Activated T-helper 1 cell treated with Interleukin-2 at 50 U/mL for 16 hours (primary cell): ENCODE measurements around the gene ANKUB1.
A peak's percentile ranks its signal among the peaks of the same experiment; 100 is the strongest.
"Not testable (repeated sequence)": the region's sequence is repeated elsewhere in the genome, so short reads cannot be mapped to it uniquely, and the experiment has no call there.

Experiments used
- DNase-seq: peaks from one replicate; pipeline ENCODE4 v3.0.0-alpha.2; 2020; ENCODE audit warnings: low read depth

The ANKUB1 gene

DNA sequence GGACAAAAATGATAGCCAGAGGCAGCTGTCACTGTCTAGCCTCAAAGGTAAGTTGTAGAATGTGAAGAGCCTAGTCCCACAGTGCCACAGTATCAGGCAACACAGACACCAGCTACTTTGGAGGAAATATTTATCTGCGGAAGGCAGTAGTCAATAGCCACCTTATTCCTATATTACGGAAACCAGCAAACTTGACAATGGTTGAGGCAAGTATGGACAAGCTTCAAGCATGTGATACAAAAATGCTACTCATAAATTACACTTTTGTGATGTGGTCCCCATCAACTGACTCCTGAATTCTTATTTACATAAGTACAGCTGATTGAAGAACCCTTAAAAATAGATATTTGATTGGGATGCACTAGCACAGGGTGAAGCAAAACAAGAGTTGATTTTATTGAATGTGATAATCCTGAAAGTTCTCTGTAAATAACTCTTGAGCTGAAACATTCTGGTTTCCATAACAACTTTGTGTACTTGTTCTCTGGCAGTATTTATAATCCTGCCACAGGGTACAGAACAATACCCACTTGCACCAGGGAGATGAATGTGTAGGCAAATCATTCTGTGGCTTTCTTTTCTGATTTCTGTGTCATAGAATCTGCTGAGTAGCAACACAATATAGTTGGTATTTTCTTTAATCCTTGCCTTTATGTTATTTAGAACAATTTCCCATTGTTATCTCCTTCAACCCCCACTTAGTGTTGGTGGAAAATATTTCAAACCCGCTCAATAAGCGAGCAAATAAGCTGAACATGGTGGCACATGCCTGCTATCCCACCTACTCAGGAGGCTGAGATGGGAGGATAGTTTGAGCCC is at the start of gene ANKUB1:
ANKUB1 (minus strand) TSS at position 103 of the 819 bp plus-strand sequence. CDS start 188 bp downstream, outside the sequence.
- no peak for DNase-seq

DNA sequence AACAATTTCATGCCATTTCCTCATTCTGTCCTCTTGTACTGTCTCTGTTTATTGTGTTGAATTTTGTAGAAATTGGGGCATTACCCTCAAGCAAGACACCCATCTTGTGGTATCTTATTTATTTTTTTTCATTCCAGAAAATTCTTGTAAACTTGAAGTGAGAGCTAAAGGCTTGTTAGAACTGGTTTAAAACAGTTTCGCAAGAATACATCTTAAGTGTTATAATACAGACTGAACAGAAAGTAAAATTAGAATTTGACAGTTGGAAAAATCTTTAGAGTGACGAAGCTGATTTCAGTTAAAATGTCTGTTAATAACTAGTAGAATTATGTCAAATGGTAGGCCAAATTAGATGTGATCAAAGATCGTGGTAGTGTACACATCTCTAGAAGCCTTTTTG is 47.5 kb upstream of the ANKUB1 start:
- DNase-seq: no peak

GRCh38 chr3:149839469-149839868 is 47.1 kb upstream of the ANKUB1 start:
- DNase-seq: not testable (repeated sequence)

DNA sequence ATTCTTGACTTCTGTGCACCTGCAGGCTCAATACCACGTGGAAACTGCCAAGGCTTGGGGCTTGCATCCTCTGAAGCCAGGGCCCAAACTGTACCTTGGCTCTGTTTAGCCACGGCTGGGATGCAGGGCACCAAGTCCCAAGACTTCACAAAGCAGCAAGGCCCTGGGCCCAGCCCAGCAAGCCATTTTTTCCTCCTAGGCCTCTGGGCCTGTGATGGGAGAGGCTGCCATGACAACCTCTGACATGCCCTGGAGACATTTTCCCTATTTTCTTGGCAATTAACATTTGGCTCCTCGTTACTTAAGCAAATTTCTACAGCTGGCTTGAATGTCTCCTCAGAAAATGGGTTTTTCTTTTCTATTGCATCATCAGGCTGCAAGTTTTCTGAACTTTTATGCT is 46.1 kb upstream of the ANKUB1 start:
- not testable (repeated sequence) for DNase-seq

GRCh38 chr3:149833241-149833640 is 40.9 kb upstream of the ANKUB1 start:
- DNase-seq: no peak

DNA sequence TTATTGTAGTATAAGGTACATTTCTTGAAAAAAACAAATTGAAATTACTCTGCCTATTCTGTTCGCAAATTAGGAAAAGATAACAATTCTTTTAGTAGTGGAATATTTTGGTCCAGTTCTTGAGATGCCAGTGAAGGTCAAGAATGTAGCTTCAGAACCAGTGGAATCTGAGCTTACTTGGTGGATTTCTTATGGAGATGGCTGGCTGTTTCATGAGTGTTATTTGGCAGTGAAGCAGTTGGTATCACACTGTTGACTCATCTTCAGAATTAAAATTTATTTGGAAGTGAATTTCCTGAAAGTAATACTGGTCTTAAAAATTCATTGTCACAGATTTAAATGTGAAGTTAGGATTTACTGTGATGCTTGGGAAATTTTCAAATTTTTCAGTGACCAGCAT is 39.7 kb upstream of the ANKUB1 start:
- no peak for DNase-seq

DNA sequence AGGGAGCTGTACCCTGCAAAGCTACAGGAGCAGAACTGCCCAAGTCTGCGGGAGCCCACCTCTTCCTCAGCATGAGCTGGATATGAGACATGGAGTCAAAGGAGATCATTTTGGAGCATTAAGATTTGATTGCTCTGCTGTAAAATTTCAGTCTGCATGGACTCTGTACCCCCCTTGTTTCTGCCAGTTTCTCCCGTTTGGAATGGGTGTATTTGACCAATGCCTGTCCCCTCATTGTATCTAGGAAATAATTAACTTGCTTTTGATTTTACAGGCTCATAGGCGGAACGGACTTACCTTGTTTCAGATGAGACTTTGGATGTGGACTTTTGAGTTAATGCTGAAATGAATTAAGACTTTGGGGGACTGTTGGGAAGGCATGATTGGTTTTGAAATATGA is 39.0 kb upstream of the ANKUB1 start:
- DNase-seq: no peak

DNA sequence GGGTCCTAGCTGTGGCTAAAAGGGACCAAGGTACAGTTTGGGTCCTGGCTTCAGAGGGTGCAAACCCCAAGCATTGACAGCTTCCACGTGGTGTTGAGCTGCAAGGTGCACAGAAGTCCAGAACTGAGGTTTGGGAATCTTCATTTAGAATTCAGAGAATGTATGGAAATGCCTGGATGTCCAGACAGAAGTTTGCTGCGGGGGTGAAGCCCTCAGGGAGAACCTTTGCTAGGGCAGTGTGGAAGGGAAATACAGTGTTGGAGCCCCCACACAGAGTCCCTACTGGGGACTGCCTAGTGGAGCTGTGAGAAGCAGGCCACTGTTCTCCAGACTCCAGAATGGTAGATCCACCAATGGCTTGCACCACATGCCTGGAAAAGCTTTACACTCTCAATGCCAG is 38.5 kb upstream of the ANKUB1 start:
- DNase-seq: no peak

DNA sequence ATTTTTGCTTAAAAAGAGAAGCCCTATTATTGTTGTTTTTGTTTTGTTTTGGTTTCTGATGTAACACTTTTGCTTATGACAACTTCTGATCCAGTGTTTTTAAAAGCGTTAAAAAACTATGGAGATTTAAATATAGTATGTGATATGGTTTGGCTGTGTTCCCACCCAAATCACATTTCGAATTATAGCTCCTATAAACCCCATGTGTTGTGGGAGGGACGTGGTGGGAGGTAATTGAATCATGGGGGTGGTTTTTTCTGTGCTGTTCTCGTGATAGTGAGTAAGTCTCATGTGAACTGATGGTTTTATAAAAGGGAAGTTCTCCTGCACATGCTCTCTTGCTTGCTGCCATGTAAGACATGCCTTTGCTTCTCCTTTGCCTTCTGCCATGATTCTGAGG is 37.3 kb upstream of the ANKUB1 start:
- not testable (repeated sequence) for DNase-seq

GRCh38 chr3:149828390-149828789 is 36.0 kb upstream of the ANKUB1 start:
- DNase-seq: no peak

- DNase-seq: no peak
Measured at GRCh38 chr3:149826636-149827035, 34.3 kb upstream of the ANKUB1 start.

DNA sequence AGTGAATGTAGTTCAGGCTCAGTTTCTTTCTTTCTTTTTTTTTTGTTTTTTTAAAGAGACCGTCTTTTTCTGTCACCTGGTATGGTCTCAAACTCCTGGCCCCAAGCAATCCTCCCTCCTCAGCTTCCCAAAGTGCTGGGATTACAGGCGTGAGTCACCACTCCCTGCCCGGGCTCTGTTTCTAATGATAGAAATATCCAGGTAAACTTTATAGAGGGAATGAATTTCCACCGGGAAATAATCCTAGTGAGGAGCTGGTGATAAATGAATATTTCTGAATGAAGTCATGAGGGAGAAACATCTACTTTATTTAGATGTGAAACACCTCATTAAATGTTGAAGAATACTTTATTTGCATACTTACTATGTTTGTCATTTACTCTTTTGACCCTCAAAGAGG is 27.8 kb upstream of the ANKUB1 start:
- no peak for DNase-seq

GRCh38 chr3:149819432-149819831 is 27.1 kb upstream of the ANKUB1 start:
- no peak for DNase-seq

DNA sequence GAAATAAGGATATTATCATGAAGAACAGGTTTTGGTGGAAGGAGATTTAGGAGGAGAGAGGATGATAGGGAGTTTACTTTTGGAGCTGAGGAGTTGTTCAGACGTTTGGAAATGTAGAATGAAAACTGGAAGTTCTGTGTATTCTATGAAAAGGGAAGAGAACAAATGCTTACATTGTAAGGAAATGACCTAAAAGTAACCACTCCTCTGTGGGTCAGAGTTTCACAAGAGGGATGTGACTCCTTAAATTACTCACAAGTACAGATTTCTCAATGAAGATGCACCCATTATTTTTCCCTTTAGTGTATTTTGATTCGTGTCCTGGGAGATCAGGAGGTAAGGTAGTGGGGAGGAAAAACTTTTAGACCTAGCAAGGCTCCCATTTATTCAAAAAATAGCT is 24.6 kb upstream of the ANKUB1 start:
- DNase-seq: no peak

- DNase-seq: no peak
Measured at GRCh38 chr3:149816311-149816710, 24.0 kb upstream of the ANKUB1 start.

DNA sequence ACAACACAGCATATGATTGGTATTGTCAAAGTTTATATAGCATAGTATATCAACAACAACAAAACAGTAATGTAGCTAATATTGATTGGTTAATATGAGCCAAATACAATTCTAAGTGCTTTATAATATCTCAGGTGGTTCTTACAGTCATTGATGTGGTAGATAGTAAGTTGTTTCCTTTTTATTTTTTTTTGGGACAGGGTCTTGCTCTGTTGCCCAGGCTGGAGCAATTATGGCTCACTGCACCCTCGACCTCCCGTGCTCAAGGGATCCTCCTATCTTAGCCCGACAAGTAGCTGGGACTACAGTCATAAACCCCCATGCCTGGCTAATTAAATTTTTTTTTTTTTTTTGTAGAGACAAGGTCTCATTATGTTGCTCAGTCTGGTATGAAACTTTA is 23.4 kb upstream of the ANKUB1 start:
- DNase-seq: no peak

- DNase-seq: no peak
Measured at GRCh38 chr3:149815321-149815720, 23.0 kb upstream of the ANKUB1 start.

- DNase-seq: no peak
Measured at GRCh38 chr3:149813367-149814281, 21.3 kb upstream of the ANKUB1 start.

GRCh38 chr3:149812606-149813366 is 20.4 kb upstream of the ANKUB1 start, which contains the start of gene RNF13:
TSS of gene RNF13 (plus strand) at chr3:149813215. CDS start at chr3:149846027, 32,812 bp downstream.
- peak; percentile 85 for DNase-seq

DNA sequence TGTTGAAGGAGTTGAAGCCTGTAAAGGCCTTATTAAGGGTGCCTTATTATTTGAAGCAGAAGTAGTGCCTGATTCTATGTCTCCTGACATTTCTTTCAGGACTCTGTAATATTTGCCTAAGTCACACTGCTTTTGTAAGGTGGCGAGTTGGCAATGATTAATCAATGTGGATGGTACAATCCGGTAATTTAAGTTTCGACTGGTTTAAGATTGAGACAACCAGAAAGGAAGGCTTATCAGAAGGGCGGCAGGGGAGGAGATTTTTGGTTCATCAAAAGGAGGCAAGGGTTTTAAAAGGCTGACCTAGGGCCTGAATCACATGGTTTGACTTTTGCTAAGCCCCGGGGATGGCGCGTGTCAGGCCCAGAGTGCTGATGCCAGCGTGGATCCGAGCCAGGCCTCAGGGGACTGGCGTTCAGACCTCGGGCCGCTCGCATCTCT is 19.8 kb upstream of the ANKUB1 start:
- no peak for DNase-seq

GRCh38 chr3:149810846-149811245 is 18.5 kb upstream of the ANKUB1 start:
- no peak for DNase-seq

- no peak for DNase-seq
Measured at GRCh38 chr3:149809699-149810098, 17.3 kb upstream of the ANKUB1 start.
